NCI-H510A treated with DMSO at 0.1 percent for 48 hours (cell line): ENCODE data around the gene EEF1A2.
"Not testable (repeated sequence)": the region's sequence is repeated elsewhere in the genome, so short reads cannot be mapped to it uniquely, and the experiment has no call there.

ENCODE experiments used
- DNase-seq: peaks from one replicate; lab custom pipeline; 2025; lab: John Stamatoyannopoulos, UW

EEF1A2 gene

GRCh38 chr20:63520504-63520933 lies 21.6 kb upstream of the EEF1A2 start, which contains the start of gene PPDPF:
Gene PPDPF (plus strand): TSS chr20:63520765. CDS start chr20:63521309, 544 bp downstream.
- no peak for DNase-seq

GRCh38 chr20:63519668-63520503 lies 21.0 kb upstream of the EEF1A2 start:
- no peak for DNase-seq

GRCh38 chr20:63518946-63519667 lies 20.2 kb upstream of the EEF1A2 start:
- no peak for DNase-seq

GRCh38 chr20:63518351-63518861 lies 19.5 kb upstream of the EEF1A2 start:
- no peak for DNase-seq

GRCh38 chr20:63517376-63518309 lies 18.8 kb upstream of the EEF1A2 start:
- DNase-seq = no peak

GRCh38 chr20:63514520-63514919 lies 15.6 kb upstream of the EEF1A2 start:
- DNase-seq = not testable (repeated sequence)

- DNase-seq = no peak
These were observed 14.3 kb upstream of the EEF1A2 start for GRCh38 chr20:63513207-63513606.

- no peak for DNase-seq
These were observed 10.2 kb upstream of the EEF1A2 start for GRCh38 chr20:63509088-63509564.

- DNase-seq = no peak
These were observed 9.3 kb upstream of the EEF1A2 start for GRCh38 chr20:63508072-63508768.

- DNase-seq = no peak
These were observed 8.3 kb upstream of the EEF1A2 start for GRCh38 chr20:63507083-63507743.

GRCh38 chr20:63505723-63506122 lies 6.8 kb upstream of the EEF1A2 start:
- no peak for DNase-seq

- DNase-seq = no peak
These were observed 6.4 kb upstream of the EEF1A2 start for GRCh38 chr20:63505281-63505680.

GRCh38 chr20:63504642-63505041 lies 5.8 kb upstream of the EEF1A2 start:
- no peak for DNase-seq

- DNase-seq = no peak
These were observed 4.6 kb upstream of the EEF1A2 start for GRCh38 chr20:63503524-63503923.

GRCh38 chr20:63502671-63503172 lies 3.8 kb upstream of the EEF1A2 start:
- no peak for DNase-seq

GRCh38 chr20:63501818-63502670 lies 3.2 kb upstream of the EEF1A2 start:
- peak; percentile 24 for DNase-seq

GRCh38 chr20:63500902-63501817 lies 2.3 kb upstream of the EEF1A2 start:
- no peak for DNase-seq
